ENCODE measurements around the gene SYT5.

- TF ChIP-seq CTCF (IDR thresholded peaks at IDR 0.05), result no peak
- no peak for TF ChIP-seq POLR2A (IDR thresholded peaks at IDR 0.05)
Measured at GRCh38 chr19:55199620-55200204, 19.6 kb upstream of the SYT5 start.

Measured in uterus (tissue), 2 donors.